GM10248 (cell line): ENCODE measurements around the gene SIMC1.

ENCODE experiments used
- CTCF ChIA-PET: fragments of 300-600 bp; sonication (Branson Sonifier 250); formaldehyde crosslinking; extraction: SDS; loops from one replicate; lab custom pipeline; 2021; ENCODE audit warnings: antibody characterized with exemption; lab: Yijun Ruan, JAX
- POLR2A ChIA-PET: fragments of 350-650 bp; sonication (Branson Sonifier 250); formaldehyde crosslinking; extraction: SDS; loops from one replicate; lab custom pipeline; 2020; ENCODE audit warnings: antibody characterized with exemption; lab: Yijun Ruan, JAX
- DNase-seq: peaks from one replicate; pipeline ENCODE4 v3.0.0; 2012; ENCODE audit errors: extremely low spot score
- CTCF ChIP-seq: IDR thresholded peaks from 2 replicates; pipeline ENCODE4 v1.5.1; 2012; ENCODE audit warnings: mild to moderate bottlenecking, low read depth; ENCODE audit errors: extremely low read depth, missing control alignments, control extremely low read depth

Gene SIMC1

GRCh38 chr5:176381423-176381822 is 143.2 kb downstream of the SIMC1 start:
- no peak for TF ChIP-seq CTCF
- CTCF ChIA-PET: interaction anchor here (3.1 kb wide), 1 partner anchor 11 kb away, joined by 11 read pairs; no protein-coding TSS in a partner anchor
- POLR2A ChIA-PET: interaction anchor here (1.2 kb wide), 1 partner anchor 21 kb away, joined by 3 read pairs; no protein-coding TSS in a partner anchor
- no peak for DNase-seq

- POLR2A ChIA-PET: interaction anchor here (1.2 to 1.3 kb wide), 2 partner anchors 10 to 21 kb away, joined by 3 read pairs; no protein-coding TSS in a partner anchor
- CTCF ChIA-PET: interaction anchor here (1.2 to 3.1 kb wide), 2 partner anchors 12 to 35 kb away, joined by 3 to 11 read pairs; no protein-coding TSS in a partner anchor
- DNase-seq: no peak
- no peak for TF ChIP-seq CTCF
Measured at GRCh38 chr5:176381979-176382378, 143.8 kb downstream of the SIMC1 start.

DNA sequence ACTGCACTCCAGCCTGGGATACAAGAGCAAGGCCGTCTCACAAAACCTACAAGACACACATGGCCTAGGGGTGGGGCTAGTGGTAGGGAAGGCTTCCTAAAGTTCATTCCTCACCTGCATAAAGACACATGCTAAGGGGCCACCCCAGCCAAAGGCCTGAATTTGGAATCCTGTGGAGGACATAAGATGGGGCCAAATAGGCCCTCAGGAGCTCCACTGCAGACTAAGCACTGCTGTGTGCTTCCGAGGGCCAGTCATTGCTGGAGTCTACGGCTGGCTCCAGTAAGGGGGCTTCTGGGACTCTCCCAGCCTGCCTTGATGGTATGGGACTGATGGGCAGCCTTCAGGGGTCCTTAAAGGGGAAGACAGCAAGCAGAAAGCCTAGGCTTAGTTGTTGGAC is 144.5 kb downstream of the SIMC1 start:
- no peak for DNase-seq
- no peak for TF ChIP-seq CTCF
- ChIA-PET POLR2A (interaction anchor here (0.5 to 1.3 kb wide), 2 partner anchors 10 to 78 kb away, joined by 3 read pairs; no protein-coding TSS in a partner anchor), CTCF (interaction anchor here (1.2 kb wide), 1 partner anchor 34 kb away, joined by 3 read pairs; no protein-coding TSS in a partner anchor)

DNA sequence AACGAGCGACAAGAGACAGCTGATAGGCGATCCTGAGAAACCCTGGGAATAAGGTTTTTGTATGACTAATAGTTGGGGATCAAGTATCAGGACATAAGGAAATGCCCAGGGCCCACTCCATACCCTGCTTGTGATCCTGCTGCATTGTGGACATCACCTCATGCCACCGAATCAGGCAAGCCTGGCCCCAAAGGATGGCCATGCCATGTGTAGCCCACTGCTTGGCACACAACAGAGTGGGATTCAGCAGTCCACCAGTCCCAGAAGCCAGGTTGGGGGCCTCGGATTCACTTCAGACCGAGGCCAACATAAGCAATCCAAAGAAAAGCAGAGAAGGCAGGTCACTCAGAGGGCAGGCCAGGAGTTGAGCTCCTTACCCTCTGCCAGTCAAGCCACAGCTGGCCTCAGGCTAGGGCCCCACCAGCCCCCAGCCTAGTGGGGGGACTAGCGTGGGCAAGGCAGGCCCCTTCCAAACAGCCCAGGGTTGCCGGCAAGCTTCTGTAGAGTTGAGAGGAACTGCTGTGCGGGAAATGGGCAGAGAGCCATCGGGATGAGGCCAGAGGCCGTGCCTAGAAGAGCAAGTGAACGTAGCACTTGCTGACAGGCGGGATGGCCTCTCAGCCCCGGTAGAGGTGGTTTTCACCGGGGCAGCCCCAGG is 145.2 kb downstream of the SIMC1 start:
- POLR2A ChIA-PET: interaction anchor here (0.5 to 0.6 kb wide), 2 partner anchors 78 to 164 kb away, joined by 3 to 4 read pairs; no protein-coding TSS in a partner anchor
- no peak for DNase-seq
- CTCF ChIA-PET: interaction anchor here (1.2 kb wide), 1 partner anchor 33 kb away, joined by 3 read pairs; no protein-coding TSS in a partner anchor
- TF ChIP-seq CTCF: no peak

DNA sequence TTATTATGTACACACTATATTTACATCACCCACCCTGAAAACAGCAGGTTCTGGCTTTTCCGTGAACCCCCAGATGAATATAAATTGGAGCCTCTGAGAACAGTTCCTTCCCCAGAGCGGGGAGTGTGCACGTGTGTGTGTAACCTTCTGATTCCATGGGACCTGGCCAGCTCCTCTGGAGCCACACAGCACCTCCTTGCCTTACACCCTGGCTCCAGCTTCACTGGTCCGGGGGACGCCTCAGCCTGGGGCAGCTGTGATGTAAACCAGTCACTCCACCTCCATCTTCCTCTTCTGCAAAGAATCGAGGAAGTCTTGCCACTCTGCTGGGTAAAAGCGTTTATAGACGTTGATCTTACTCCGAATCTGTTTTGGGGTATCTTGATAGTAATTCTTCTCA is 145.7 kb downstream of the SIMC1 start:
- DNase-seq: no peak
- POLR2A ChIA-PET: interaction anchor here (0.6 kb wide), 1 partner anchor 163 kb away, joined by 4 read pairs; no protein-coding TSS in a partner anchor
- CTCF ChIA-PET: no interaction called here
- TF ChIP-seq CTCF: no peak

- CTCF ChIA-PET: no interaction called here
- no peak for DNase-seq
- no peak for TF ChIP-seq CTCF
- POLR2A ChIA-PET: interaction anchor here (0.6 kb wide), 1 partner anchor 1019 kb away, joined by 3 read pairs; no protein-coding TSS in a partner anchor
Measured at GRCh38 chr5:176384366-176384930, 146.2 kb downstream of the SIMC1 start.
